GM12873 (cell line): Measurements from ENCODE around the gene DIP2C.

Experiments
- TF ChIP-seq, protein P1 (sequence below): IDR thresholded peaks from 2 replicates; pipeline ENCODE4 v1.5.1; 2012; ENCODE audit warnings: low read depth, mild to moderate bottlenecking, moderate library complexity, low read length, control low read depth; ENCODE audit not compliant: insufficient read depth; ENCODE audit errors: missing control alignments

DIP2C gene

DNA sequence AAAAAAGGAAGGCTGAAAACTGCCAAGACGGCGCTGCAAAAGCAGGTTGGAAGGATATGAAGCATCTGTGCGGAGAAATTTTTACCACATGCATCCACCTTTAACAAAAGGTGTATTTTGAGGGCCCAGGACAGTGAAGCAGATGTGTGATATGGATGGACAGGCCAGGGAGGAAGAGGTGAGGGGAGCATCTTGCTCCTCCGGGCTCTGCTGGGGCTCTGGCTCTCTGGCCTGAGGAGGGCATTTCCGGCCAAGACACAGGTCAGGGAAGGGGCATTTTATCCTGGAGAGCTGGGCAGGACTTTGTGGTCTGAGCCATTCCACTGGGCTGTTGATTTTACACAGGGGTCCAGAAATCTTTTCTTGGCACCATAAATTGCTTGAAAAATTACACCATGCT, 379.1 kb downstream of the DIP2C start:
- TF ChIP-seq, protein P1, sequence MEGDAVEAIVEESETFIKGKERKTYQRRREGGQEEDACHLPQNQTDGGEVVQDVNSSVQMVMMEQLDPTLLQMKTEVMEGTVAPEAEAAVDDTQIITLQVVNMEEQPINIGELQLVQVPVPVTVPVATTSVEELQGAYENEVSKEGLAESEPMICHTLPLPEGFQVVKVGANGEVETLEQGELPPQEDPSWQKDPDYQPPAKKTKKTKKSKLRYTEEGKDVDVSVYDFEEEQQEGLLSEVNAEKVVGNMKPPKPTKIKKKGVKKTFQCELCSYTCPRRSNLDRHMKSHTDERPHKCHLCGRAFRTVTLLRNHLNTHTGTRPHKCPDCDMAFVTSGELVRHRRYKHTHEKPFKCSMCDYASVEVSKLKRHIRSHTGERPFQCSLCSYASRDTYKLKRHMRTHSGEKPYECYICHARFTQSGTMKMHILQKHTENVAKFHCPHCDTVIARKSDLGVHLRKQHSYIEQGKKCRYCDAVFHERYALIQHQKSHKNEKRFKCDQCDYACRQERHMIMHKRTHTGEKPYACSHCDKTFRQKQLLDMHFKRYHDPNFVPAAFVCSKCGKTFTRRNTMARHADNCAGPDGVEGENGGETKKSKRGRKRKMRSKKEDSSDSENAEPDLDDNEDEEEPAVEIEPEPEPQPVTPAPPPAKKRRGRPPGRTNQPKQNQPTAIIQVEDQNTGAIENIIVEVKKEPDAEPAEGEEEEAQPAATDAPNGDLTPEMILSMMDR, result no peak

DNA sequence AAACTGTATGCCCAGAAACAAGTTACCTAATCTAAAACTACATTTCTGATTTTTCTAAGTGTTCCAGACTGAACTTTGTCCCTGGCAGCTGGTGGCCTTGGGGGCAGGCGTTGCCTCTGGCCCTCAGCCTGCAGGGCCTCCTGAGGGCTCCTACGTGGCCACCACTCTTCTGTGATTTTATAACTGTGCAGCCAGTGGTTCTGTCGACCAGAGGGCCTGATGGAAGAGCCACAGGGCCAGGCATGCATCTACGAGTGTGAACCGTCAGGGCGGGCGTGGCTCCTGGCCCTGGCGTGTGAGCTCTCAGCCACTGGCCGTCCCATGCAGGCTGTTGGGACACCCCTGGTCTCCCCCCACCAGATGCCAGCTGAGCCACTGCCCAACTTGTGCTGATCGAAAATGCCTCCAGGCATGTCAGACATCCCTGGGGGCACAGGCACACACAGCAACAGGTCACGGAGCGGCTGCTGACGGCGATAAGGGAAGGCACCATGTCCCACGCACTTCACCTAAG, 380.8 kb downstream of the DIP2C start:
- TF ChIP-seq, protein P1, result no peak

DNA sequence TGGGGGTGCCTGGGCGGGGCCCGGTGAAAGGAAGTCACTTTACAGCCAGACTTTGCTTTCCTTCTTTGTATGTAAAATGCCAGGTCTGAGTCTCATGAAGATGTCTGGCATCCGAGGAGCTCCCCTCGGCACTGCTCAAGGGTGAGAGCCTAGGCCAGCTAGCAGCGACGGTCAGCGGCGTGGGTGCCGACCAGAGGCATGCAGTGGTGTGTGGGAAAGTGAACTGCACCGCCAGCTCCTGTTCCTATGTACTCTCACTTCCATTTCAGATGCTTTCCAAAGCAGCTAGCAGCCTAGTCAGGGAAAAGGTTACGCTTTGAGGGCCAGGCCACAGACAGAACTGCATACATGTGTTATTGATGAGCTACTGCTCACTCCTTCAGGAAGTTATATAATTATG, 381.4 kb downstream of the DIP2C start:
- TF ChIP-seq, protein P1, result no peak

DNA sequence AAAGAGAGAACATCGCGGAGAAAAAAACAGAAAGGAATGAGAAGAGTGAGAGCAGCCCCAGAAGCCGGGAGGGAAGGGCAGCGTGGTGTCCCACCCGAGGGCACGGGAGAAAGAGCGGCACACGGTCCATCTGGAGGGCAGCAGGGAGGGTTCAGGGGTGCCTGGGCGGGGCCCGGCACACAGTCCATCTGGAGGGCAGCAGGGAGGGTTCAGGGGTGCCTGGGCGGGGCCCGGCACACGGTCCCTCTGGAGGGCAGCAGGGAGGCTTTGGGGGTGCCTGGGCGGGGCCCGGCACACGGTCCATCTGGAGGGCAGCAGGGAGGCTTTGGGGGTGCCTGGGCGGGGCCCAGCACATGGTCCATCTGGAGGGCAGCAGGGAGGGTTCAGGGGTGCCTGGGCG, 381.8 kb downstream of the DIP2C start:
- TF ChIP-seq, protein P1, result no peak

DNA sequence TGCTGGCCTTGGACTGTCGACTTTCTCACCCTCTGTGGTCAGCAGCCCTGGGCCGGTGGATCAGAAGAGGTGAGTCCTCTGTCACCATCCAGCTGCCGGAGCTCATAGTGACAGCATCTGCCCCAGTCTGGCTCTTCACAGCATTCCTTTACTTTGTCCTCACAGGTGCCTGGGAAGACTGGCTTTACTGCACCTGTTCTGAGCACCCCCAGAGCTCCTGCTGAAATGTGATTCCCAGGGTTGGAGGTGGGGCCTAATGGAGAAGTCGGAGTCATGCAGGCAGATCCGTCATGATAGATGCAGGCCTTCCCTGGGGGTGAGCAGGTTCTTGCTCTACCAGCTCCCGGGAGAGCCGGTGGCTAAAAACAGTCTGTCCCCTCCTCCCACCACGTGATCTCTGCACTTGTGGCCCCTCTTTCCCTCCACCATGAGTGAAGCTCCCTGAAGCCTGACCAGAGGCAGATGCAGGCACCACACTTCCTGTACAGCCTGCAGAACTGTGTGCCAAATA, 382.7 kb downstream of the DIP2C start:
- TF ChIP-seq, protein P1, result no peak

DNA sequence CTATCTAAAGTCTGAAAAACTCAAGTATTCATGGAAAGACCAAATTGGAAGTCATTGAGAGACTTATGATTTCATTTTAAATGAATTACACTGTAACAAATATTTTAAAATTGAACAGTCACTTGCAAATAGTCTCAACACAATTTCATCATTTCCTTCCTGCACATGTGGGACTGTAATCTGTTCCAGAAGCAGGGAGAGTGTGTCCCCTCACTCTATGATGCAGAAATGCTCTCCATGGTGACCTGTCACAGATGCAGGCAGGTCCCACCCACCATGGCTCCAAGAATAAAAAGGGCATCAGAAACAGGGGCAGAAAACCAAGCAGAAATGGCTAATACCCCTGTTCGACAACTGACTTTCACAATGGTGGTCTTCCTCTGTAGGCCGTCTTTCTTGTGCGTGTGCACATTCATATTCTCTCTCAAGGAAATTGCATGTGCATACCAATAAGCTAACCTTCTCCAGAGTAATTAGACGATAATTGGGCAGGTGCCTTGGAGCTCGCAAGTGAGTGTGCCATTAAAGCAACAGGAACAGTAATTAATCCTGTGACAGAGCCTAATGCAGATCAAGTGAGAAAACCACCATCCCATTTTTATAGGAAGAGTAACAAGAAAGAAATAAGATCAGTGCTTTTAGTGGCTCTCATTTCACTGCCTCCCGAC, 383.3 kb downstream of the DIP2C start:
- TF ChIP-seq, protein P1, result no peak

DNA sequence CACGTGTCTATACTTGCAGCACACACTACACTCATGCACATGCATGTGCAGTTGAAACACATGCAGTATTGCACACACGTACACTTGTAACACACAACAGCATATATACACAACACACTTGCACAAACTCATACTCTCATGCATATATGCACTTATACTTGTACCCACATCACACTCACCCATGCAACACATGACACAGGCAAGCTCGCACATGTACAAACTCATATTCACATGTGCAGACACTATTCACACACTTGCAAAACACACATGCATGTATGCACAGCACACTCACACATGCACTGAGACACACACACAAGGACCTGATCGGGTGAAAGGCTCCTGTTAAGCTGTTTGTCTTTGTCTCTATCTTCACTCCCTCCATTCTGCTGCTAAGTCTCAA, 384.4 kb downstream of the DIP2C start:
- TF ChIP-seq, protein P1, result no peak
